ENCODE data around the gene FAR2.
"Not testable (repeated sequence)": the region's sequence is repeated elsewhere in the genome, so short reads cannot be mapped to it uniquely, and the experiment has no call there.

FAR2 gene

GRCh38 chr12:29286081-29286790 is 137.2 kb downstream of the FAR2 start:
- DNase-seq, result peak; percentile 28

DNA sequence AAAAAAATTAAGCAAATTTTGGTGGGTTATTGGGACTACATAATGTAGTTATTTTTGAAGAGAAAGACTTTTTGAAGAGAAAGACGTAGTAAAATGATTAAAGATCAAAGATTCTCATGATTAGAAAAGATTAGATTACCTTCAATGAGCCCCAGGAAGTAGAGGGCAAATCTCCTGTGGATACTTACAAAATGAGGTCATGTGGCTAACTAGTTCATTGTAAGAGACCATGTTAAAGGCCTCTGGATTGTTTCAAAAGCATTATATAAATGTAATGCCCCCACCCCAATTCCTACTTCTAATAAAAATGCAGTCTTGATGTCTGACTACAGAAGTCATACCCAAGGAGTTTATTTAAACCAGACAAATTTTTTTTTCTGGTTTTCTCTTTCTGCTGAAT is 138.5 kb downstream of the FAR2 start:
- no peak for DNase-seq

- no peak for DNase-seq
These were observed 139.0 kb downstream of the FAR2 start for GRCh38 chr12:29288031-29288430.

DNA sequence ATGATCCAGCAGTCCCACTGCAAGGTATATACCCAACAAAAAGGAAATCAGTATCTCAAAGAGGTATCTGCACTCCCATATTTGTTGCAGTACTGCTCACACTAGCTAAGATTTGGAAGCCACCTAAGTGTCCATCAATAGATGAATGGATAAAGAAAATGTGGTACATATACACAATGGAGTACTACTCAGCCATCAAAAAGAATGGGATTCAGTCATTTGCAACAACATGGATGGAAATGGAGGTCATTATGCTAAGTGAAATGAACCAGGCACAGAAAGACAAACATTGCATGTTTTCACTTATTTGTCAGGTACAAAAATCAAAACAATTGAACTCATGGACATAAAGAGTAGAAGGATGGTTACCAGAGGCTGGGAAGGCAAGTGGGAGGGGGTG is 141.4 kb downstream of the FAR2 start:
- DNase-seq, result not testable (repeated sequence)

- no peak for DNase-seq
These were observed 142.1 kb downstream of the FAR2 start for GRCh38 chr12:29291226-29291625.

GRCh38 chr12:29299633-29300032 is 150.6 kb downstream of the FAR2 start:
- no peak for DNase-seq

GRCh38 chr12:29301114-29301513 is 152.0 kb downstream of the FAR2 start:
- no peak for DNase-seq

GRCh38 chr12:29304388-29304787 is 155.3 kb downstream of the FAR2 start:
- no peak for DNase-seq

- DNase-seq, result no peak
These were observed 157.2 kb downstream of the FAR2 start for GRCh38 chr12:29306266-29306665.

DNA sequence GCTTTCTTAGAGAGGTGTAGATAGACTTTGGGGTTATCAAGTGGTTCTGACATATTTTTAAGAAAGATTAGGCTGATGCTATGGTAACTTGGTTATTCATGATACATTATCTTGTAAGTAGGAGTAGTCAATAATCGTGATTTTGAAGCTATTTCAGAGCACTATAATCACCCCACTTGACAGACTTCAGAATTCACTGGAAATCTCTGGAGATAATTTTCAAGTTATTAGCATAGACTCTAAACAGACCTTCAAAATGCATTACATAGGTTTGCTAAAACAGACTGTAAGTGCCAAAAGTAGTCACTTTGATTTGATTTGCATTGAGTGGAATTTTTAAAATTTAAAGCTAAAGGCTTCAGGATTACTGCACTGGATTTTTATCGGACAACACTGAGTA is 157.6 kb downstream of the FAR2 start:
- DNase-seq, result no peak

- DNase-seq, result no peak
These were observed 160.3 kb downstream of the FAR2 start for GRCh38 chr12:29309320-29309902.

DNA sequence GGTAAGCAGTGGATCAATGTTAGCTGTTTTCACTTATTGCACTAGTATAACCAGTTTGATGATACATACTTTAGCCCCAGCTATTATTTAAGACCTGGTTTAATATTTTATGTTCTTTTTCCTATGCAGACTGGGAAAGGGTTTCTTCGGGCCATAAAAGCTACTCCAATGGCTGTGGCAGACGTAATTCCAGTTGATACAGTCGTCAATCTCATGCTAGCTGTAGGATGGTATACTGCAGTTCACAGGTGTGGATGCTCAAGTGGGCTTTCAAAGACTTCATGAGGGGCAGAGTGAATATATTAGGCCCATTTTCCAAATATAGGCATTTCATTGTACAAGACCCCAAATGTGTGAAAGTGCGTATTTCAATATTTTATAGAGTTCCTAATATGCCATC is 161.8 kb downstream of the FAR2 start:
- no peak for DNase-seq

- DNase-seq, result no peak
These were observed 165.3 kb downstream of the FAR2 start for GRCh38 chr12:29314416-29314815.

DNA sequence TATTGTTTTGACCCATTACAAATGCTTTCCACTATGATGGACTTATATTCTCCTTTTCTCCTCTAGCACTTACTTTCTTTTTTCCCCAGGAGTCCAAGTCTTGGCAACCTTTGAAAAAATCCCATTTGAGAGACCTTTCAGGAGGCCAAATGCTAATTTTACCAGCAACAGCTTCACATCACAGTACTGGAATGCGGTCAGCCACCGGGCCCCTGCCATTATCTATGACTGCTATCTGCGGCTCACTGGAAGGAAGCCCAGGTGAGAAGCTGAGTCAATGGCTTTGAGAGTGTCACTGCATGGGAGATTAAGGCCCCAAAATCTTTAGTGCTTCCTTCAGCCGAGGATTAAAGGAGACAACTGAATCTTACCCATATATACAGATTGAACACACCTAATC is 167.7 kb downstream of the FAR2 start:
- peak; percentile 52 for DNase-seq

GRCh38 chr12:29317556-29318363 is 168.7 kb downstream of the FAR2 start:
- no peak for DNase-seq

DNA sequence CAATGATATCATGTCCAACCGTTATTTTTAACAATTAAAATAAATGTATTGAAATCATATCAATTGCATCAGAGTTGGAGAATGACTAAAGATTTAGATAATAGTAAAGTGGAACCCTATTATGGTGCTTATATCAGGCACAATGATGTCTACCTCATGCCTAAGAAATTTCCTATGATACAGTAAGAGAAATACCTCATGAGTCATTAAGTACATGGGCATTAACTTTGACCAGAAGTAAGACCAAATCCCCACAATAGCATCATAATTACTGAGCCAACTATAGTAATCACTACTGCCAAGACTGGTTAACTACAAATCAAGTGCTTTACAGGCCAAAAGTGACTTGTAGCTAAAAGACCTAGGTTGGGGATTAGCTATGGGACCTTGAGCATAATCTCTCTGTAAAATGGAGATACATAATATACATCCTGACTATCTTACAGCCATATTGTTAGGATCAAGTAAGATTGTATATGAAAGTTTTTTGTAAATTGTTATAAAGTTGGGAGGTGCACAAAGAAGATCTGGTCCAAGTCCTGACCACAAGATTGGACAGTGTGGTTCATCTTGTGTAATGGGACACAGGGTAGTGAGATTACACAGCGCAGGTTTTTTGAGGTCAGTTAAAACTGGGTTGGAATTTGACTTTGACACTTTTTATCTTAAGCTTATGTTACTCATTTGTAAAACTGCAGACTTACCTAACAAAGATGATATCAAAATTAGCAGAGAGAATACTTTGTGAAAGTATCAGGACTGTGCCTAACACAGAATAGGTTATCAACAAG is 171.4 kb downstream of the FAR2 start:
- DNase-seq, result peak; percentile 92

GRCh38 chr12:29322157-29322556 is 173.1 kb downstream of the FAR2 start:
- DNase-seq, result no peak

- no peak for DNase-seq
These were observed 180.3 kb downstream of the FAR2 start for GRCh38 chr12:29329411-29329810.

GRCh38 chr12:29333178-29333577 is 184.1 kb downstream of the FAR2 start:
- no peak for DNase-seq

GRCh38 chr12:29334937-29335336 is 185.9 kb downstream of the FAR2 start:
- no peak for DNase-seq

DNA sequence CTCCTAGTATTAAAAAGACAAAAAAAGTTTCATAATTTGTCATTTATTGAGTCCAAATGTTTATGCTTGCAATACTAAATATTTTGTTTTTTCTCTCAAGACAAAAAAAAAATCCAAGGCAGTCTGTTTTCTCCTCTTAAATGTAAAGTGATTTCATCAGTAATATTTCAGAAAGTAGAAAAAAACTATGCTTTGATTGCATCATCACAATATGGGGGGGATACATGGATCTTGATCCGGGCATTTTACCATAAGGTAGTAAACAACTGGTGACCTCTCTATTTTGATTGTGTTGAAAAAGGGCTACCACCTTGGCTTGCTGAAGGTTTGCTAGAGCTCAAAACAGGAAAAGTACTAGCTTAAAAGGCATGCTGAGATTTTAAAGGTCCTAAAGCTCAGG is 188.2 kb downstream of the FAR2 start:
- DNase-seq, result no peak

- DNase-seq, result no peak
These were observed 194.1 kb downstream of the FAR2 start for GRCh38 chr12:29343022-29343799.
